DMS 273 treated with DMSO at 0.1 percent for 48 hours (cell line): ENCODE results near the gene ID1.
A peak's percentile ranks its signal among the peaks of the same experiment; 100 is the strongest.
"Not testable (repeated sequence)": the region's sequence is repeated elsewhere in the genome, so short reads cannot be mapped to it uniquely, and the experiment has no call there.

Experiments
- DNase-seq: peaks from one replicate; lab custom pipeline; 2025; lab: John Stamatoyannopoulos, UW

ID1 gene

DNA sequence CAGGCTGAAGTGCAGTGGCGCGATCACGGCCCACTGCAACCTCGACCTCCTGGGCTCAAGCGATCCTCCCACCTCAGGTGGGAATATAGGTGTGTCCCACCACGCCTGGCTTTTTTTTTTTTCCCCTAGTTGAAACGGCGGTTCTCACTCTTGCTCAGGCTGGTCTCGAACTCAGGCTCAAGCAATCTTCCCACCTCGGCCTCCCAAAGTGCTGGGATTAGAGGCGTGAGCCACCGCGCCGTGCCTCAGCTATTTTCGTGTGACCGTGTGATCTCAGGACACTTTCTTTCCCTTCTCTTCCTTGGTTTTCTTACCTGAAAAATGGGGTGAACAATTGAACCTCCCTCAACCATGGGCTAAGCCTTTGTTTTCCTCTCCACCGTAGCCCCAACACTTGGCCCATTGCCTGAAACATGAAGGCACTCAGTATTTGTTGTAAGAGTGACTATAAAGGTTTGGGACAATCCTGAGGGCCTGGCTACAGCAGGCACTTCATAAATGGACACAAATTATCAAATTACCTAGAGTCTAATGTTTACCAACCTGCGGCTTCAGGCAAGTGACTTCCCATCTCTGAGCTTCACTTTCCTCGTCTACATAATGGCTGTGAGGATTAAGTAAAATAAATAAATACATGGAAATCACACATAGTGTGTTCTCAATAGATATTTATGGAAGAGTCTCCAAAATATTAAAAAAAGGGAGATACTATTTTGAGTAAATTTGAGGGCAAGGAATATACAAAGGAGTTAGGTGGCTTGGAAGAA is 31.4 kb upstream of the ID1 start:
- no peak for DNase-seq

DNA sequence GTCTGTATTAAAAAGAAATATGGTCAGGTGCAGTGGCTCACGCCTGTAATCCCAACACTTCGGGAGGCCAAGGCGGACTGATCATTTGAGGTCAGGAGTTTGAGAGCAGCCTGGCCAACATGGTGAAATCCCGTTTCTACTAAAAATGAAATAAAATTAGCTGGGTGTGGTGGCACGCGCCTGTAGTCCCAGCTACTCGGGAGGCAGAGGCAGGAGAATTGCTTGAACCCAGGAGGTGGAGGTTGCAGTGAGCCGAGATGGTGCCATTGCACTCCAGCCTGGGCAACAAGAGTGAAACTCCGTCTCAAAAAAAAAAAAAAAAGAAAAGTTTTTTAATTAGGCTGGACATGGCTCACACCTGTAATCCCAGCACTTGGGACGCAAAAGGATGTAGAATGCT is 30.1 kb upstream of the ID1 start:
- DNase-seq, result not testable (repeated sequence)

DNA sequence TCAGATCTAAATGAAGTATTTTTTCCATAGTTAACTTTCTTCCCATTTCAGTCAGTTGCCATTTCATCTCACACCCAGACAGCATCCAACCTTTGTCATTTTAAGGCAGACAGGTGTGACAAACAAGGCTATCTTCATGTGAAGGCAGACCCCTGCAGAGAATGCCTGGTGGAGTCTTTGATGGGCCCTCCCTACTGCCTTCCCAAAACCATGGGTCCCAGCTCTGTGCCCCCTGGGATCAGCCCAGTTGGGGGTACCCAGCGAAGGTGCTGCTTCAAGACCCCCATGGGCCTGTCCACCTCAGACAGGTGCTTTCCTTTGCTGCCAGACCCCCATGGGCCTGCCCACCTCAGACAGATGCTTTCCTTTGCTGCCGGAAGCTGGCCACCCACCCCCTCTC is 28.3 kb upstream of the ID1 start:
- no peak for DNase-seq

DNA sequence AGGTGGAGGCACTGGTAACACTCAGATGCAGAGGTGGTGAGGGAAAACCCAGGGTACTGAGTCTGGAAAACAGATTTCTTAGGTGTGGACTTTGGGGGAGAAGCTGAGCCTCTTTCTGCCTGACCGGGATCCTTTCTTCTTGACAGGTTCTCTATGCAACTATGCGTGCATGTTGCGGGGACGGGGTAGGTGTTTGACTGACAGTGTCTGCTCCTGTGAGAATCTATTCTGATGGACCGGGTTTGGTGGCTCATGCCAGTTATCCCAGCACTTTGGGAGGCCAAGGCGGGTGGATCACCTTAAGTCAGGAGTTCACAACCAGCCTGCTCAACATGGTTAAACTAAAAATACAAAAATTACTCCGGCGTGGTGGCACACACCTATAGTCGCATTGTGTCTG is 27.9 kb upstream of the ID1 start:
- no peak for DNase-seq

DNA sequence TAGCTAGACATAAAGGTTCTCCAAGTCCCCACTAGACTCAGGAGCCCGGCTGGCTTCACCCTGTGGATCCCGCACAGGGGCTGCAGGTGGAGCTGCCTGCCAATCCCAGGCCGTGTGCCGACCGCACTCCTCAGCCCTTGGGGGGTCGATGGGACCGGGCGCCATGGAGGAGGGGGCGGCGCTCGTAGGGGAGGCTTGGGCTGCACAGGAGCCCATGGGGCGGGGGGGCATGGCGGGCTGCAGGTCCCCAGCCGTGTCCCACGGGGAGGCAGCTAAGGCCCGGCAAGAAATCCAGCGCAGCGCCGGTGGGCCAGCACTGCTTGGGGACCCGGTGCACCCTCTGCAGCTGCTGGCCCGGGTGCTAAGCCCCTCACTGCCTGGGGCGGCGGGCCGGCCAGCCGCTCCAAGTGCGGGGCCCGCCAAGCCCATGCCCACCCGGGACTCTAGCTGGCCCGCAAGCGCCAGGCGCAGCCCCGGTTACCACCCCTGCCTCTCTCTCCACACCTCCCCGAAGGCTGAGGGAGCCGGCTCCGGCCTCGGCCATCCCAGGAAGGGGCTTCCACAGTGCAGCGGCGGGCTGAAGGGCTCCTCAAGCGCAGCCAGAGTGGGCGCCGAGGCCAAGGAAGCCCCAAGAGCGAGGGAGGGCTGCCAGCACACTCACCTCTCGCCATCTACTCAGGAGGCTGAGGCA is 26.5 kb upstream of the ID1 start:
- DNase-seq, result no peak

DNA sequence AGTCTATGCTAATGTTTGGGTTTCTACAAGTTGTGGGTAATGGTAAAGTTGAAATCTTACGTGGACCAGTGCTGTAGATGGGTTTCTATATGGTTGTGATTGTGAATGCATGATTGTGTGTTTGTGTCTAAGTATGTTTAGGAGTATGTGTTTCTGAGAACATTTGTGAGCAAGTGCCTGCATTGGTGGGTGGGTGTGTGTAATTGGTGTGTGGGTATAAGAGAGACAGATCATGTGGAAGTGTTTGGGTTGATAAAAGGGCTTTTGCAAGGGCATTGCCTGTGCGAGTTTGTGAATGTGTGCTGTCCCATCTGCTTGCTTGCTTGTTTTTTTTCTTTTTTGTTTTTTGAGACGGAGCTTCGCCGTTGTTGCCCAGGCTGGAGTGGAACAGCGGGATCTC is 25.8 kb upstream of the ID1 start:
- no peak for DNase-seq

DNA sequence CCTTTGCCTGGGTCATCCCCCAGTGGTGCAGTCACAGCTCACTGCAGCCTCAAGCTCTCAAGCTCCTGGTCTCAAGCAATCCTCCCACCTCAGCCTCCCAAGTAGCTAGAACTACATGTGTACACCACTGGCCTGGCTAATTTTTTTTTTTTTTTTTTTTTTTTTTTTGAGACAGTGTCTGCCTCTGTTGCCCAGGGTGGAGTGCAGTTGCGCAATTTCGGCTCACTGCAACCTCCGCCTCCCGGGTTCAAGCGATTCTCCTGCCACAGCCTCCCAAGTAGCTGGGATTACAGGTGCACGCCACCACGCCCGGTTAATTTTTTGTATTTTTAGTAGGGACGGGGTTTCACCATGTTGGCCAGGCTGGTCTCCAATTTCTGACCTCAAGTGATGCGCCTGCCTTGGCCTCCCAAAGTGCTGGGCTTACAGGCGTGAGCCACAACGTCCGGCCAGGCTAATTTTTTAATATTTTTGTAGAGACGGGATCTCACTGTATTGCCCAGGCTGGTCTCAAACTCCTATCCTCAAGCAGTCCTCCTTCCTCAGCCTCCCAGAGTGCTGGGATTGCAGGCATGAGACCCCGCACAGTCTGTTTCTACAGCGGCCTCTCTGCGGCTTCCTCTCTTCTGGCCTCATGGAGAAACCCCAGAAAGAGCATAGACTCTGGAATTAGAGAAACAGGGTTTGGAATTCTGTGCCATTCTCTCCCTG is 25.0 kb upstream of the ID1 start:
- not testable (repeated sequence) for DNase-seq

DNA sequence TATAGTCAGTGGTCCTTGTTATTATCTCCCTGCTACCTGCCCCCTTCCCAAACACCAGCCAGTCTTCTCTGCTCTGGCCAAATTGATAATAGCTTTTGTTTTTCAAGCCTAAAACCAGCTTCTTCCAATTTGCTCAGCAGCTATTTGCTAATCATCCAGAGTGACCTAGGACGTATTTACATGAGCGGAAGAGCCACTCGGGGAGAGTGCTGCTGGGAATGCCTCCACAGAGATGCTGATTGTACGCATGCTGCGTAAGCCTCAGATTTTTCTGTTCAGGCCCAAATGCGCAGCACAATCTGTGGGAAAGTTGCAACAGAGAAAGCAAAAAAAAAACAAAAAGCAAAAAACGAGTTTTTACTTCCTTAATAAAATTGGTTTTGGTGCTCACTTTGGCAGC is 24.4 kb upstream of the ID1 start:
- DNase-seq, result no peak

- DNase-seq, result no peak
Measured at GRCh38 chr20:31581391-31581790, 23.7 kb upstream of the ID1 start.

- peak; percentile 82 for DNase-seq
Measured at GRCh38 chr20:31587545-31588389, 17.3 kb upstream of the ID1 start.

DNA sequence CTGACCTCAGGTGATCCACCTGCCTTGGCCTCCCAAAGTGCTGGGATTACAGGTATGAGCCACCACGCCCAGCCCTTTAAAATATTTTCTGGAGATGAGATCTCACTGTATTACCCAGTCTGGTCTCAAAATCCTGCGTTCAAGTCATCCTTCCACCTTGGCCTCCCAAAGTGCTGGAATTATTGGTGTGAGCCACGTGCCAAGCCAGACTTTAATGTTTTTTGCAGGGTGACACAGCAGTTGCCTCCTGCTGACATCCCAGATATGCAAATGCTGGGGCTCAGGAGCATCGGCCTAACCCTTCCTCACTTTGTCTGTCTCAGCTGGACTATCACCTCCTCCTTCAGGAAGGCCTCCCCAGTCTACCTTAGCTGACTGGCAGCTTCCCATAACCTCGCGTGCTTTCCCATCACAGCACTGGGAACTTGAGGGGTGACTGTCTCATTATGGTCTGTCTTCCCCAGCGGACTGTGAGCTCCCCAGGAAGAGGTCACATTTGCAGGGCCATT is 14.3 kb upstream of the ID1 start:
- DNase-seq, result no peak

DNA sequence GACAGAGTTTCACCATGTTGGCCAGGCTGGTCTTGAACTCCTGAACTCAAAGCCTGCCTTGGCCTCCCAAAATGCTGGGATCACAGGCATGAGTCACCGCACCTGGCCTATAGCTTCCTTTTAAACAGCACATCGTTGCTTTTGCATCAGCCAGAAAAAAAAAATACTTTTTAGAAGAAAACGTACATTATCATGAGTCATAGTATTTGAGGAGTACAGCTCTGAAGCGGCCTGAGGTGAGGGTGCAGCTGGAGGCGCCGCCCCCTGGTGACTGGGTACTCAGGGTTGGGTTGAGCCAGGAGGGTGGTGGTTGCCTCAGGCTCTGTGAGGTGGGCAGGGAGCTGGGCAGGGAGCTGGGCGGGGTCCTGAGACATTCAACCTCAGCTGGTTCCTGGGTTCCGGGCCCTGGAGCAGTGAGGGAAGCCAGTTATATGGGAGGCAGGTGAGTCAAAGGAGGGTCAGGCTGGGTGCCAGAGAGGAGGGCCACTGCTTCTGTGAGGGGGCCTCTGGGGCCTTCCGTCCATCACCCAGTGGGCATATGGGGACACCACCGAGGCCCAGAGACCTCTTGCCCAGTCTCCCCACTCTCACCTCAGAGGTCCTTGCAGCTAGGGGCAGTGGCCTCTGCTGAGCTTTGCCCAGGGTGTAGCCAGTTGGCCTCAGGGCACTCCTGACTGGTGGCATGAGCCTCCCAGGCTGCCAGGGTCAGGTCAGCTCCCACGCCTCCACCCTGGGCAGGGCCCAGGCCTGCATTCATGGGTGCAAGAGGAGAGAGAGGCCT is 11.7 kb upstream of the ID1 start:
- no peak for DNase-seq

- DNase-seq, result no peak
Measured at GRCh38 chr20:31594002-31594557, 11.0 kb upstream of the ID1 start.

DNA sequence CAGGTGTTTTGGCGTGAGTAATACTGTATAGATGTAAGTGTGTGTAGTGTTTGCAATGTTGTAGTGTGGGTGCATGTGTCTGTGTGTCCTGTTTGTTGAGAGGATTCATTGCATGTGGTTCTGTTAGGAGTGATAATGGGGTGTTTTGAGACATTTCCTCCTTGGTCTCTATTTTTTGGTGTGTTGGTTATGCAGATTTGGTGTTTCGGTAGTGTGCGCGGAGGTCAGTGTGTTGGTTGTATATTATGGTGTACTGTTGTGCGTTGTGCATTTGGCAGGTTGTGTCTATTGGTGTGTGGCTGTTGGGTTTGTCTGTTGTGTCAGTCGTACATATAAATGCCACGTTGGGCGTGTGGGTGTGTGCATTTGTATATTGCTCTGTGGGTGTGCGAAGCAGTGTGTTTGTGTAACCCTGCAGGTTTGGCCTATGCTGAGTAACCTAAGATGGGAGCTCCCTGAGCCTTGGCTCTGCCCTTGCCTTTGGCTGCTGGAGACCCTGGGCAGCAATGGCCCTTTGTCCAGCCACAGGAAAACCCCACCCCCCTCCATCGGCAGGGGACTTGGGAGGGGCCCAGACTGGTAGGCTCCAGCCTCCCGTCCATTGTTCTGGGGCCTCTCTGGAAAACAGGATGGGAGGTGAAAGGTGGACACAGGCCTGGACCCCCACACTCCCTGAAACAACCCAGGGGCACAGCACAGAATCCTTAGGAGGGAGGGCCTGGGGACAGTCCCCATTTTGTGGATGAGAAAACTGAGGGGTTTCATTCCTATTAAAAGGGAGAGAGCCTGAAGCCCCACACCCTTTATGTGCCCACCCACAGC is 10.3 kb upstream of the ID1 start:
- DNase-seq, result no peak

DNA sequence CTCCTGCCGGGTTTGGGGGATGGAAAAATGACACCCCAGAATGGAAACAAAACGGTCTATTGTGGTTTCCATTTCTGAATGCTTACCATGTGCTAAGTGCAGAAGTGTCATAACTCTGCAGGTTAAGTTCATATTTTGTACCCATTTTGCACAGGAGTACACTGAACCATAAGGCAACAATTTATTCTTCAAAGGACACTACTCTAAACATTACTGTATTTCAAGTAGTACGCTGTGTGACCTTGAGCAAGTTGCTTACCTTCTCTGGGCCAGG is 9.8 kb upstream of the ID1 start:
- DNase-seq, result no peak

- DNase-seq, result peak; percentile 79
Measured at GRCh38 chr20:31595654-31596411, 9.3 kb upstream of the ID1 start.

GRCh38 chr20:31596412-31596715 is 8.7 kb upstream of the ID1 start:
- DNase-seq, result not testable (repeated sequence)

- DNase-seq, result no peak
Measured at GRCh38 chr20:31596831-31597480, 8.1 kb upstream of the ID1 start.

- DNase-seq, result no peak
Measured at GRCh38 chr20:31597481-31597855, 7.6 kb upstream of the ID1 start.
